Measurements from ENCODE around the gene NOC4L.

Gene NOC4L

GRCh38 chr12:132178801-132179401, 34.6 kb downstream of the NOC4L start:
- no peak for TF ChIP-seq Cebpa-rat (IDR thresholded peaks at IDR 0.05)
- Histone ChIP-seq H3K4me2 (peak overlapping the region; percentile 98), H3K27ac (peak overlapping the region; percentile 68), H3K9ac (peak overlapping the region; percentile 63), H3K4me1 (peaks cover 97% of the 10 kb centered on the region), H3K9me3 (no peaks in the 10 kb centered on the region), H4K20me1 (no peaks in the 10 kb centered on the region), H3K27me3 (peaks cover 5% of the 10 kb centered on the region; the same call in 1 of the 2 replicates), H3K36me3 (no peaks in the 10 kb centered on the region), H3K4me3 (peak overlapping the region; percentile 60)

- no peak for TF ChIP-seq Cebpa-rat (IDR thresholded peaks at IDR 0.05)
- Histone ChIP-seq H3K27me3 (no peaks in the 10 kb centered on the region), H3K4me3 (peak overlapping the region; percentile 60)
Observed at GRCh38 chr12:132179431-132180362, 35.4 kb downstream of the NOC4L start.

GRCh38 chr12:132180648-132181546, 36.6 kb downstream of the NOC4L start:
- H3K27ac ChIP-seq = no peak overlapping the region
- no peaks in the 10 kb centered on the region for H3K36me3 ChIP-seq
- H3K4me1 ChIP-seq = peaks cover 97% of the 10 kb centered on the region
- no peaks in the 10 kb centered on the region for H3K9me3 ChIP-seq
- H4K20me1 ChIP-seq = no peaks in the 10 kb centered on the region
- no peak overlapping the region for H3K9ac ChIP-seq
- H3K4me2 ChIP-seq = peak overlapping the region; percentile 98
- no peak overlapping the region for H3K4me3 ChIP-seq
- H3K27me3 ChIP-seq = no peaks in the 10 kb centered on the region
- no peak for TF ChIP-seq Cebpa-rat (IDR thresholded peaks at IDR 0.05)

More at GRCh38 chr12:132179431-132180362, 35.4 kb downstream of the NOC4L start:
- no peaks in the 10 kb centered on the region for H4K20me1 ChIP-seq
- H3K27ac ChIP-seq = peak overlapping the region; percentile 68
- no peaks in the 10 kb centered on the region for H3K9me3 ChIP-seq
- H3K36me3 ChIP-seq = no peaks in the 10 kb centered on the region
- H3K9ac ChIP-seq = peak overlapping the region; percentile 63
- peak overlapping the region; percentile 98 for H3K4me2 ChIP-seq
- H3K4me1 ChIP-seq = peaks cover 97% of the 10 kb centered on the region

- Histone ChIP-seq H3K4me1 (peaks cover 97% of the 10 kb centered on the region), H4K20me1 (no peaks in the 10 kb centered on the region), H3K27me3 (no peaks in the 10 kb centered on the region), H3K9ac (no peak overlapping the region), H3K36me3 (no peaks in the 10 kb centered on the region), H3K27ac (no peak overlapping the region), H3K4me2 (peak overlapping the region; percentile 98), H3K9me3 (no peaks in the 10 kb centered on the region), H3K4me3 (no peak overlapping the region)
- no peak for TF ChIP-seq Cebpa-rat (IDR thresholded peaks at IDR 0.05)
Observed at GRCh38 chr12:132181570-132182200, 37.4 kb downstream of the NOC4L start.

- TF ChIP-seq Cebpa-rat (IDR thresholded peaks at IDR 0.05) = no peak
- Histone ChIP-seq H3K27ac (no peak overlapping the region), H3K4me3 (no peak overlapping the region), H3K9ac (no peak overlapping the region), H3K27me3 (no peaks in the 10 kb centered on the region), H3K4me1 (peaks cover 97% of the 10 kb centered on the region), H3K36me3 (no peaks in the 10 kb centered on the region), H3K9me3 (no peaks in the 10 kb centered on the region), H3K4me2 (peak overlapping the region; percentile 98; the same call in 1 of the 2 replicates), H4K20me1 (no peaks in the 10 kb centered on the region)
Observed at GRCh38 chr12:132182206-132182710, 38.0 kb downstream of the NOC4L start.

- no peak overlapping the region; the same call in 1 of the 2 replicates for H3K4me2 ChIP-seq
- no peak overlapping the region for H3K9ac ChIP-seq
- H3K9me3 ChIP-seq = no peaks in the 10 kb centered on the region
- H3K4me1 ChIP-seq = peaks cover 97% of the 10 kb centered on the region
- H3K27me3 ChIP-seq = no peaks in the 10 kb centered on the region
- H3K27ac ChIP-seq = no peak overlapping the region
- no peak for TF ChIP-seq Cebpa-rat (IDR thresholded peaks at IDR 0.05)
- no peaks in the 10 kb centered on the region for H4K20me1 ChIP-seq
- no peak overlapping the region for H3K4me3 ChIP-seq
- H3K36me3 ChIP-seq = no peaks in the 10 kb centered on the region
Observed at GRCh38 chr12:132182711-132183365, 38.6 kb downstream of the NOC4L start.

GRCh38 chr12:132185705-132186104, 41.4 kb downstream of the NOC4L start:
- H4K20me1 ChIP-seq = peaks cover 5% of the 10 kb centered on the region; the same call in 1 of the 2 replicates
- peaks cover 88% of the 10 kb centered on the region for H3K4me1 ChIP-seq
- no peaks in the 10 kb centered on the region for H3K36me3 ChIP-seq
- no peaks in the 10 kb centered on the region for H3K27me3 ChIP-seq
- no peaks in the 10 kb centered on the region for H3K9me3 ChIP-seq
- TF ChIP-seq Cebpa-rat (IDR thresholded peaks at IDR 0.05) = no peak
- peak overlapping the region; percentile 54 for H3K27ac ChIP-seq
- H3K4me2 ChIP-seq = peak overlapping the region; percentile 99
- H3K9ac ChIP-seq = peak overlapping the region; percentile 54
- peak overlapping the region; percentile 71 for H3K4me3 ChIP-seq

- Histone ChIP-seq H3K27ac (peak overlapping the region; percentile 54), H3K4me2 (peak overlapping the region; percentile 99), H3K4me1 (peaks cover 88% of the 10 kb centered on the region), H4K20me1 (peaks cover 5% of the 10 kb centered on the region; the same call in 1 of the 2 replicates), H3K27me3 (no peaks in the 10 kb centered on the region), H3K9ac (peak overlapping the region; percentile 54), H3K9me3 (no peaks in the 10 kb centered on the region), H3K36me3 (no peaks in the 10 kb centered on the region), H3K4me3 (peak overlapping the region; percentile 71)
- no peak for TF ChIP-seq Cebpa-rat (IDR thresholded peaks at IDR 0.05)
Observed at GRCh38 chr12:132186208-132186856, 42.1 kb downstream of the NOC4L start.
